Measurements from ENCODE around the gene EIF4E. TPM values are rescaled to one million over a fixed set of nuclear protein-coding genes. Genes with fewer than 3 reads are reported as not detected.
A peak's percentile ranks its signal among the peaks of the same experiment; 100 is the strongest.
"Not testable (repeated sequence)": the region's sequence is repeated elsewhere in the genome, so short reads cannot be mapped to it uniquely, and the experiment has no call there.

The EIF4E gene
- polyA plus RNA-seq, 1 donor (not counting 4 experiments of a cell fraction or from before 2014, with no cell fraction given) = 150 TPM

- Histone ChIP-seq H3K9ac (ENCODE audit: control insufficient read depth, extremely low read depth, insufficient read depth, low read length) (peak overlapping the region; percentile 9), H3K79me2 (ENCODE audit: control insufficient read depth, insufficient read depth, low read length) (peaks cover 98% of the 10 kb centered on the region), H3K36me3 (ENCODE audit: control insufficient read depth in 2 of 2, extremely low read depth in 1 of 2, insufficient read depth in 2 of 2, low read length in 2 of 2) (peaks cover 1 to 6% of the 10 kb centered on the region in 2 experiments), H3K27me3 (ENCODE audit: control insufficient read depth, extremely low read depth, insufficient read depth, low read length) (no peaks in the 10 kb centered on the region), H3K4me2 (ENCODE audit: control insufficient read depth, extremely low read depth, insufficient read depth, low read depth, low read length) (no peak overlapping the region), H3K9me1 (ENCODE audit: control insufficient read depth, extremely low read depth, insufficient read depth, low read length) (no peaks in the 10 kb centered on the region), H3K27ac (ENCODE audit: control insufficient read depth, insufficient read depth, low read length) (no peak overlapping the region), H3K4me1 (ENCODE audit: control insufficient read depth, extremely low read depth, insufficient read depth, low read length) (peaks cover 8% of the 10 kb centered on the region), H3K9me3 (ENCODE audit: control insufficient read depth, low read depth, low read length) (no peaks in the 10 kb centered on the region), H2AFZ (ENCODE audit: control insufficient read depth, low read length) (no peak overlapping the region), H3K4me3 (ENCODE audit: control insufficient read depth in 2 of 3, extremely low read depth in 1 of 3, insufficient read depth in 2 of 3, low read depth in 1 of 3, low read length in 3 of 3) (no peak overlapping the region), H4K20me1 (ENCODE audit: control insufficient read depth, extremely low read depth, insufficient read depth, low read length) (peaks cover 14% of the 10 kb centered on the region)
- FAIRE-seq (no peak), DNase-seq (ENCODE audit: low read depth, low spot score) (no peak)
- TF ChIP-seq CTCF (optimal IDR thresholded peaks at IDR 0.05 in 1 of 3, IDR thresholded peaks at IDR 0.05 in 1 of 3, conservative IDR thresholded peaks at IDR 0.05 in 1 of 3; ENCODE audit: extremely low read depth in 1 of 3, insufficient read depth in 2 of 3, low read length in 3 of 3) (no peak), EZH2 (IDR thresholded peaks at IDR 0.05; ENCODE audit: low read length) (no peak)
- dilution Hi-C loops (cut with MboI; ENCODE audit: extremely low pct_ligation_motif_present, low sequenced_read_pairs) = no loop called here
Observed at GRCh38 chr4:98919996-98920395, 8.9 kb downstream of the EIF4E start.

GRCh38 chr4:98910728-98911127 is 18.2 kb downstream of the EIF4E start:
- H3K27ac ChIP-seq (ENCODE audit: control insufficient read depth, insufficient read depth, low read length); H3K9me1 ChIP-seq (ENCODE audit: control insufficient read depth, extremely low read depth, insufficient read depth, low read length); H3K4me3 ChIP-seq (ENCODE audit: control insufficient read depth in 2 of 3, extremely low read depth in 1 of 3, insufficient read depth in 2 of 3, low read depth in 1 of 3, low read length in 3 of 3); H3K9me3 ChIP-seq (ENCODE audit: control insufficient read depth, low read depth, low read length); H2AFZ ChIP-seq (ENCODE audit: control insufficient read depth, low read length); H3K36me3 ChIP-seq (ENCODE audit: control insufficient read depth in 2 of 2, extremely low read depth in 1 of 2, insufficient read depth in 2 of 2, low read length in 2 of 2); FAIRE-seq; dilution Hi-C loops (cut with MboI; ENCODE audit: extremely low pct_ligation_motif_present, low sequenced_read_pairs); DNase-seq (ENCODE audit: low read depth, low spot score); H3K27me3 ChIP-seq (ENCODE audit: control insufficient read depth, extremely low read depth, insufficient read depth, low read length); H3K9ac ChIP-seq (ENCODE audit: control insufficient read depth, extremely low read depth, insufficient read depth, low read length); H3K4me2 ChIP-seq (ENCODE audit: control insufficient read depth, extremely low read depth, insufficient read depth, low read depth, low read length): not testable (repeated sequence)
- peaks cover 14% of the 10 kb centered on the region for H4K20me1 ChIP-seq (ENCODE audit: control insufficient read depth, extremely low read depth, insufficient read depth, low read length)
- H3K79me2 ChIP-seq (ENCODE audit: control insufficient read depth, insufficient read depth, low read length) = peaks cover 98% of the 10 kb centered on the region
- peaks cover 39% of the 10 kb centered on the region for H3K4me1 ChIP-seq (ENCODE audit: control insufficient read depth, extremely low read depth, insufficient read depth, low read length)
